ENCODE results near the gene ROPN1L.

The ROPN1L gene

DNA sequence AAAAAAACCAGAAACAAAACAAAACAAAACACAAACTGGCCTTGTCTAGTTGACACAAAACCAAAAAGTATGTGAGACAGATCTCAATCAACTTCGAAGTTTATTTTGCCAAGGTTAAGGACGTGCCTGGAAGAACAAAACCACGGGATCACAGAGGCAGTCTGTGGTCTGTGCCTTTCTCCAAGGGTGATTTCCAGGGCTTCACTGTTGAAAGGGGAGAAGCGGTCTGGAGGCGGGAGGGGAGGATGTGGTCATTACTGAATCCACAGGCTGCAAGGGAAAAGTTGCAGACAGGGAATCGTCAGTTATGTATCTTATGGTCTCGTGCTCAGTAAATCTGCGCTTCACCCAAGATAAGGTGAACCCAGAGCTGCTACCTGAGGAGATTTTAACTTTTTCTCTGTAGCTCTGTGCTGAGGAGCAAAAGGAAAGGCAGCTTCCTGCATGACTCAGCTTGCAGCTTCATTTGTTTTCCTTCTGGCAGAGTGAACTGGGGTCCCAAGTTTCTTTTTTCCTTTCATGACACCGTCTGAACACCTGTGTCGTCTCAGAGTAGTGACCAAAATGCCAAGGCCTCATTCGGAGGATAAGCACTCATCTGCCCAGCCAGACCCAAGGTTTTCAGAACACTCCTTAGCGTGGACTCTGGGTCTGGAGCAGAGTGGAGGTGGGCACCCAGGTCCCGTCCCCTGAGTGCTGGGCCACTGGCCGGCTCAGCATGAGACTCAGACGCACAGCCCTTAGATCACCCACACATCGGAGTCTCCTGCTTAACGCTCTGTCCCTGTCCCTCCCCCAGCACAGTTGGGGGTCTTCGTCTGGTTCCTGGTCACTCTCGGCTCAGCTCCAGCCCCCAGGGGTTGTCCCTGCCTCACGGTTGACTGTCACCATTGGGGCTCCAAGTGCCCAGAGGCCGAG lies 25.9 kb downstream of the ROPN1L start:
- H3K27ac ChIP-seq = peak overlapping the region; percentile 4; the same call in 1 of the 2 replicates
- TF ChIP-seq, protein P1, sequence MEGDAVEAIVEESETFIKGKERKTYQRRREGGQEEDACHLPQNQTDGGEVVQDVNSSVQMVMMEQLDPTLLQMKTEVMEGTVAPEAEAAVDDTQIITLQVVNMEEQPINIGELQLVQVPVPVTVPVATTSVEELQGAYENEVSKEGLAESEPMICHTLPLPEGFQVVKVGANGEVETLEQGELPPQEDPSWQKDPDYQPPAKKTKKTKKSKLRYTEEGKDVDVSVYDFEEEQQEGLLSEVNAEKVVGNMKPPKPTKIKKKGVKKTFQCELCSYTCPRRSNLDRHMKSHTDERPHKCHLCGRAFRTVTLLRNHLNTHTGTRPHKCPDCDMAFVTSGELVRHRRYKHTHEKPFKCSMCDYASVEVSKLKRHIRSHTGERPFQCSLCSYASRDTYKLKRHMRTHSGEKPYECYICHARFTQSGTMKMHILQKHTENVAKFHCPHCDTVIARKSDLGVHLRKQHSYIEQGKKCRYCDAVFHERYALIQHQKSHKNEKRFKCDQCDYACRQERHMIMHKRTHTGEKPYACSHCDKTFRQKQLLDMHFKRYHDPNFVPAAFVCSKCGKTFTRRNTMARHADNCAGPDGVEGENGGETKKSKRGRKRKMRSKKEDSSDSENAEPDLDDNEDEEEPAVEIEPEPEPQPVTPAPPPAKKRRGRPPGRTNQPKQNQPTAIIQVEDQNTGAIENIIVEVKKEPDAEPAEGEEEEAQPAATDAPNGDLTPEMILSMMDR (conservative IDR thresholded peaks at IDR 0.05) = no peak
- no peak for TF ChIP-seq ZFX (IDR thresholded peaks at IDR 0.05)

DNA sequence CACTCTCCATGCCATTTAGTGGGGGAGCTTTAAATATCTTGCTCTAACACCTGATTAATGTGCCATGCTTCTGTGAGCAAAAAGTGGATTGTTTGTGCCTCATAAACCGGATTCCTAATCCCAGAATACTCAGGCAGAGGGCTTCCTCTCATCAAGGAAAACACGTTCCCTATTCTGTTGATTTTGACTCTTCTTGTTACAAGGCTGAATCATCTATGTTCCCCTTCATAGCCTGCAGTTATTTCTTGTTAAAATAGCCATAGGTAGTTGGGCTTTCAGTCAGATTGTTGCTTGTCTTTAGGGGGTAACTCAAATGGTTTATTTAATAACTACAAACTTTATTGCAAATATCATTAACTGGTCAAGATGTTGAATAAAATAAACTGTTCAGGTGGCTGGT lies 26.6 kb downstream of the ROPN1L start:
- H3K27ac ChIP-seq = no peak overlapping the region
- TF ChIP-seq, protein P1 (conservative IDR thresholded peaks at IDR 0.05) = no peak
- no peak for TF ChIP-seq ZFX (IDR thresholded peaks at IDR 0.05)

DNA sequence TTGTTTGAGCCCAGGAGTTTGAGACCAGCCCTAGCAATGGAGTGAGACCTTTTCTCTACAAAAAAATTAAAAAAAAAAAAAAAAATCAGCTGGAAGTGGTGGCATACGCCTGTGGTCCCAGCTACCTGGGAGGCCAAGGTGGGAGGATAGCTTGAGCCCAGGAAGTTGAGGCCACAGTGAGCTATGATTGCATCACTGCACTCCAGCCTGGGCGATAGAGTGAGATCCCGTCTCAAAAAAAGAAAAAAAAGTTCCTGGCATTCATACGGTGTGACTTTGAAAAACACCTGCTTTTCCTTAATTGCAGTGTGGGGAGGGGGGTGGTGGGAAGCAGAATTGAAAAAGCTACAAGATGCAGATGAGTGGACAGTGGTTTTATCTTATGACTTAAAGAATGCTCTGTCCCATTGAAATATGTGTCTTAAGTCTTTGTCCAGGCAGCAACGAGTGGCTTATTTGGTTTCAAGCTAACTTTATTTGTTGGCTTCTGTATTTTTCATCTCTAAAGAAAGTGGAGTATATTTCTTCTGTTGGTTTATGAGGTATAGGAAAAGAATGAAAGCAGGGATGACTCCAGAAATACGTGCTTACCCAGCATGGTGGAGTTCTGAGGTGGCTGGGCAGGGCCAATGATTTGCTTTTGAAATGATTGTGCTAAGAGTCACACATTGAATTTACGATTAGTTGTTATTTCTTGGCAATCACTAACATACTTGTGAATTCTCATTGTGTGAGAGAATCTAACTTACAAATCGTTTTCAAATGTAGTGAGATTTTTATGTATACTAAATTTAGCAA lies 27.8 kb downstream of the ROPN1L start:
- no peak overlapping the region for H3K27ac ChIP-seq

DNA sequence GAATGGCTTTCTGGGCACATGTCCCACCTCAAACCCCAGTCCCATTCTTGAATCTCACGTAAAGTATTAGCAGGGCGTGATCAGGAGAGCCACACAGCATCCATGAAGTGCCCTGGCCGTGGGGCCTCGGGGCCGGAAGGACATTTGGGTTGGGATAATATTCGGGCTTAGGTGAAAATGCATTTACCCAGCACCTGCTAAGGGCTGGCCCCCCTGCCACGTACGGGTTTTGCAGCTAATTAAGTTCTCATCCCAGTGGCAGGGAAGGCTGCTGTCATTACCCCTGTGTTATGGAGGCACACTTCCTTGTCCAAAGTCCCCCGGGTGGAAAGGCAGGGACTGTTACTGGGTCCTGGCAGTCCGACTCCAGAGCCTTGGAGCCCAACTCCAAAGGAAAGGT lies 29.0 kb downstream of the ROPN1L start:
- TF ChIP-seq ZFX (IDR thresholded peaks at IDR 0.05) = no peak
- TF ChIP-seq, protein P1 (conservative IDR thresholded peaks at IDR 0.05) = no peak
- H3K27ac ChIP-seq = no peak overlapping the region

More for the DNA sequence above, 27.8 kb downstream of the ROPN1L start:
- no peak for TF ChIP-seq ZFX (IDR thresholded peaks at IDR 0.05)
- TF ChIP-seq, protein P1 (conservative IDR thresholded peaks at IDR 0.05) = no peak

DNA sequence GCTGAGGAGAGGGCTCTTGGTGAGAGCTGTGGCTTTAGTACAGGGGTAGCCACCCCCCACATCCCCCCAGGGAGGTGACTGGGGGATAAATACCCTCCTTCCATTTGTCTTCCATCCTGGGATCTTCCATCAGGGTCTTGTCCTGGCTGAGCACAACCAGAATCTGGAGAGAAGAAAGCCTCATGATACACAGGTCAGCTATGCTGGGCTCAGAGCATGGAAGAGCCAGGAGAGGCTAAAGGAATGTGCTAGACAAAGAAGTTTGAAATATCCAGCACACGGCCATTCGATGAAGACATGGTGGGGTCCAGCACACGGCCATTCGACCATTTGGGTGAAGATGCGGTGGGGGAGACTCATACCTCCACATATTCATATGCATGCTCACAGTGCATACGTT lies 30.0 kb downstream of the ROPN1L start:
- TF ChIP-seq ZFX (IDR thresholded peaks at IDR 0.05) = no peak
- TF ChIP-seq, protein P1 (conservative IDR thresholded peaks at IDR 0.05) = no peak
- no peak overlapping the region for H3K27ac ChIP-seq

DNA sequence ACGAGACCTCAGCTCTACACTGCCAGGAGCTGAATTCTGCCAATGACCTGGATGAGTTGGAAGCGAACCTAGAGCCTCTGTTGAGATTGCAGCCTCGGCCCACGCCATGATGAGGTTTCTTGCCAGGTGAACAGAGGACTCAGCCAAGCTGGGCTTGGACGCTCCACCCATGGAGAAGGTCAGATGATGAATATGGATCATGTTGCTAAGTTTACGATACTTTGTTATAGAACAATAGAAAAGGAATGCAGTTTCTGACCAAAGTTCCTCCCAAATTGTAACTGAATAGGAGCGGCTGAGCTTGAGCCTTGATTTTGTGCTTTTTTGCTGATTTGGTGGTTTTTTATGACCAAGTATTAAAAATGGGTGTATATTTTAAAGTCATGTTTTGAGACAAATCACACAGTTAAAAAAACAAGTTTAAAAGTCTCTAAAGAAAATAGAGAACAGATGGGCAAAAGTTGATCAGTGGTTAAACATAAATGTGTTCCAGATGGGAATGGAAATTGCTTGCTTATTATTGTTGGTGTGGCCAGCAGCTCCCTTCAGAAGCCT lies 32.9 kb downstream of the ROPN1L start:
- H3K27ac ChIP-seq = no peak overlapping the region
- TF ChIP-seq, protein P1 (conservative IDR thresholded peaks at IDR 0.05) = no peak
- TF ChIP-seq ZFX (IDR thresholded peaks at IDR 0.05) = no peak
